ES-I3 (cell line): ENCODE measurements around the gene OSTM1.
"Not testable (repeated sequence)": the region's sequence is repeated elsewhere in the genome, so short reads cannot be mapped to it uniquely, and the experiment has no call there.

Experiments
- H3K36me3 ChIP-seq: 2 replicates; pipeline ENCODE4 v1.6.1; 2013; ENCODE audit warnings: mild to moderate bottlenecking, low read length, control low read depth, moderate library complexity; ENCODE audit not compliant: insufficient read depth
- H3K4me1 ChIP-seq: 2 replicates; pipeline ENCODE4 v1.6.1; 2013; ENCODE audit warnings: mild to moderate bottlenecking, control low read depth, low read length; ENCODE audit not compliant: insufficient read depth
- H3K9ac ChIP-seq: 2 replicates; pipeline ENCODE4 v1.6.1; 2013; ENCODE audit warnings: low read depth, mild to moderate bottlenecking, low read length, moderate library complexity
- H3K9me3 ChIP-seq: 2 replicates; pipeline ENCODE4 v1.6.1; 2013; ENCODE audit warnings: mild to moderate bottlenecking, low read length, moderate library complexity; ENCODE audit not compliant: control insufficient read depth, insufficient read depth

The OSTM1 gene

DNA sequence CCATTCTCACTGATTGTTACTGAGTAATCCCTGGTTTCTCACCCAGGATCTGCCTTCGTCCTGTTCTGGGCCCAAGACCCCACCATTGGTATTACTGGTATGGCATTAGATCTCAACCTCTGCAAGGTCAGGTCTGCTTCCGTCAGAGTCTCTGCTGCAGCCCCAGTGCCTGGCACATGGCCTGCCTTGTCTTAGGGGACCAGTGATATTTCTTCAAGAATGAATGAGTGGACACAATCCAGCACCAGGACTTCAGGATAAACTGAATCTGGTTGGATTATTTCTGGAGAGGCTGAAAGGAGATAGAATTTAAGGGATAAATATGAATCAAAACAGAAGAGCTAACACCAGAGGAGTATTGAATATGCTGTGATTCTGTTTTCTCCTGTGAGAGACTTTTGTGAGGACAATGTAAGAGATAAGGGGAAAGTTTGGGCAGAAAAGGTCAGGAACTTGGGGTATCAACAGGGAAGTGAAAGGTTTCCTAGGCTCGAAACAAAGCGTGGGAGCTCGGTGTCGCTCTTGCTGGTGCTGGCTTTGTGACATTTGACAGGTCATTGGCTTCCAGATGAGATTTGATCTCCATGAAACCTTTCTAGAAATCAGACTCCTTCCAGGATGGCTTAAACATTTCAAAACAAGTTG, 53.9 kb downstream of the OSTM1 start:
- Histone ChIP-seq H3K9me3 (peaks cover 12% of the 10 kb centered on the region), H3K9ac (no peak overlapping the region), H3K4me1 (no peaks in the 10 kb centered on the region)

DNA sequence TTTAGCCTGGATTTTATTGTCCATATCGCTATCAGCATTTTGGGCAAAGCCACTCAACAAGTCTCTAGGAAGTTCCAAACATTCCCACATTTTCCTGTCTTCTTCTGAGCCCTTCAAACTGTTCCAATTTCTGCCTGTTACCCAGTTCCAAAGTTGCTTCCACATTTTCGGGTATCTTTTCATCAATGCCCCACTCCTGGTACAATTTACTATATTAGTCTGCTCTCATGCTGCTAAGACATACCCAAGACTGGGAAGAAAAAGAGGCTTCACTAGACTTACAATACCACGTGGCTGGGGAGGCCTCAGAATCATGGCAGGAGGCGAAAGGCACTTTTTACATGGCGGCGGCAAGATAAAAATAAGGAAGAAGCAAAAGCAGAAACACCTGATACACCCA, 58.3 kb downstream of the OSTM1 start:
- H3K36me3 ChIP-seq, H3K4me1 ChIP-seq, H3K9ac ChIP-seq: not testable (repeated sequence)
- H3K9me3 ChIP-seq: peaks cover 15% of the 10 kb centered on the region

More for the DNA sequence above, 53.9 kb downstream of the OSTM1 start:
- no peaks in the 10 kb centered on the region; the same call in 1 of the 2 replicates for H3K36me3 ChIP-seq

DNA sequence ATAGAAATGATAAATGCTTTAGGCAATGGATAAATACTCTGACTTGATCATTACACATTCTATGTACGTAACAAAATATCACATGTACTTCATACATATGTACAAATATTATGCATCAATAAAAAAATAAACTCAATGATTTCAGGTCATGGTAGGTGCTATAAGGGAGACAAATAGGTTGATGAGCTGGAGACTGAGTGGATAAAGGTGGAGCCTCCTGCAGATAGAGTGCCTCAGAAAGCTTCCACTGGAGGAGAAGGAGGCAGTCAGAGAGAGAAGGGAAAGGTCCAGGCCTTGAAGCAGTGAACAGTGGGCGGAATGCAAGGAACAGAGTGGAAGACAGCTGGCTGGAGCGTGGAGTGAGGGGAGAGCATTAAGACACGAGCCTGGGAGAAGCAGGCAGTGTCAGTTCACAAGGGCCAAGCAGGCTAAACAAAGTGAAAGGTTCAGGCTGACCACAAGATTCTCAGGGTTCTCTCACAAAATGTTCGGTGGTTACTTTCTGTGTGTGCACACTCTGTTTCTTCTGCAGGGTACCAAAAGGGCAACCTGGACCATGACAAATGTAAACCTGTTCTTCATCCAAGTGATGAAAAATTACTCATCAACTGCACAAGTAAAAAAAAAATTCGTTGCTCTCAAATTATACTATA, 60.6 kb downstream of the OSTM1 start:
- H3K9me3 ChIP-seq: peaks cover 20% of the 10 kb centered on the region
- H3K9ac ChIP-seq: no peak overlapping the region
- H3K4me1 ChIP-seq: no peaks in the 10 kb centered on the region
- no peaks in the 10 kb centered on the region; the same call in 1 of the 2 replicates for H3K36me3 ChIP-seq

DNA sequence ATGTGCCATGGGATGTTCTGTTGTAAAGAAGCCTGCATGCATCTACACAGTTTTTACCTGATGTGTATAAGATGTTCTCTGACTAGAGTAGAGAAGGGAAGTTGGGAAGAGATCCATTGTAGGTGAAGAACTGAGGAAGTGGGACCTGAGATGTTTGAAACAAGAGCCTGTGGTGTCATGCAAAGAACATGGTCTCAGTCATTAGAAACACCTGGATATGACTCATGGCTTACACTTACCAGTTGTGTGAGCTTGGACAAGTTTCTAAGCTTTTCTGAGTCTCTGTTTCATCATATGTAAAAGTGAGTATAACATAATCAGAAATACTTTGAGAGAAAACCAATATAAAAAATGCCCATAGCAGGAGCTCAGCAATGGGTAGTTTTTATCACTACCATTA, 64.6 kb downstream of the OSTM1 start:
- H3K9ac ChIP-seq: no peak overlapping the region
- H3K9me3 ChIP-seq: peaks cover 11% of the 10 kb centered on the region
- H3K4me1 ChIP-seq: no peaks in the 10 kb centered on the region
- no peaks in the 10 kb centered on the region for H3K36me3 ChIP-seq

DNA sequence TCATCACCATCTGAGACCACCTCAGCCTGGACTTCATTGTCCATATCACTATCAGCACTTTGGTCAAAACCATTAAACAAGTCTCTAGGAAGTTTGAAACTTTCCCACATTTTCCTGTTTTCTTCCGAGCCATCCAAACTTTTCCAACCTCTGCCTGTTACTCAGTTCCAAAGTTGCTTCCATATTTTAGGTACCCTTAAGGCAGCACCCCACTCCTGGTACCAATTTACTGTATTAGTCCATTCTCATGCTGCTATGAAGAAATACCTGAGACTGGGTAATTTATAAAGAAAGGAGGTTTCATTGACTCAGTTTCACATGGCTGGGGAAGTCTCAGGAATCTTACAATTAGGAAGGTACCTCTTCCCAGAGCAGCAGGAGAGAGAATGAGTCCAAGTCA, 65.3 kb downstream of the OSTM1 start:
- H3K9me3 ChIP-seq: peaks cover 11% of the 10 kb centered on the region
- H3K36me3 ChIP-seq, H3K9ac ChIP-seq, H3K4me1 ChIP-seq: not testable (repeated sequence)

DNA sequence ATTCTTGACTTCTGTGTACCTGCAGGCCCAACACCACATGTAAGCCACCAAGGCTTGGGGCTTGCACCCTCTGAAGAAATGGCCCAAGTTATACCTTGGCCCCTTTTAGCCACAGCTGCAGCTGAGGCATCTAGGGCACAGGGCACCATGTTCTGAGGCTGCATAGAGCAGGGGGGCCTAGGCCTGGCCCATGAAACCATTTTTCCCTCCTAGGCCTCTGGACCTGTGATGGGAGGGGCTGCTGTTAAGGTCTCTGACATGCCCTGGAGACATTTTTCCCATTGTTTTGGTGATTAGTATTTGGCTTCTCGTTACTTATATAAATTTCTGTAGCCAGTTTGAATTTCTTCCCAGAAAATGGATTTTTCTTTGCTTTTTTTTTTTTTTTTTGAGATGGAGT, 66.2 kb downstream of the OSTM1 start:
- peaks cover 9% of the 10 kb centered on the region for H3K4me1 ChIP-seq

DNA sequence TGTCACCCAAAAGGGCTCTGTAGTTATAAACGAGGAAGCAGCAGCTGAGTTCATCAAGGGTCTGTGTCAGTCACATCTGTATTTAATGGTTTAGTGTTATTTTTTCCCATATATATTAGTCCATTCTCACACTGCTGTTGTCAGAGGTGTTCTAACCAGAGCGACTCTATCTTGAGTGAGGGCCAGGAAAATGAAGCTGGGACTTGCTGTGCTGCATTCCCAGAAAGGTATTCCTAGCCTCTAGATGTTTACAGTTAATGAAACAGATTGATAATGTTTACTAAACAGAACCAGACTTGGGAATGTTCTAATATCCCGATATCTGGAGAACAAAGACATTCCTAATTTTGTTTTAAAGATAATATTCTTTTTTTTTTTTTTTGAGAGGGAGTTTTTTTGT, 68.6 kb downstream of the OSTM1 start:
- Histone ChIP-seq H3K4me1 (peaks cover 24% of the 10 kb centered on the region), H3K9me3 (peaks cover 11% of the 10 kb centered on the region), H3K36me3 (no peaks in the 10 kb centered on the region), H3K9ac (no peak overlapping the region)

More for the DNA sequence above, 66.2 kb downstream of the OSTM1 start:
- H3K9ac ChIP-seq: no peak overlapping the region
- peaks cover 11% of the 10 kb centered on the region for H3K9me3 ChIP-seq
- H3K36me3 ChIP-seq: no peaks in the 10 kb centered on the region

DNA sequence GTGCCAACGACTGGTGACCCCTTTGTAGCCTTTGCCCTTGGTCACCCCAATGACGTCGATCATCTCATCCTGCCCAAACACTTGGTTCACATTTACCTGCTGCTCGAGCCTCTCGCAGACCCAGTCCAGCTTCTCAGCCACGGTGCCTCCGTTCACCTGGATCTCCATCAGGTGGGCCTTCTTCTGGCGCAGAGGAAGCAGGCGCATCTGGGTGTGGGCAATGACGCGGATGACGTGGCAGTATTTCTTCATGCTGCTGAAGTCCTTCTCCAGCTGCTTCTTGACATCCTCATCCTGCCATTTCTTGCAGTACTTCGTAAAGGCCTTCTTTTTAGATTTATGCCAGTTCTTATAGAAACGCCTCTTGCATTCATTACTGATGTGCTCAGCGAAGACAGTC, 69.7 kb downstream of the OSTM1 start:
- Histone ChIP-seq H3K9ac (no peak overlapping the region), H3K9me3 (peaks cover 9% of the 10 kb centered on the region), H3K36me3 (no peaks in the 10 kb centered on the region), H3K4me1 (peaks cover 25% of the 10 kb centered on the region)

DNA sequence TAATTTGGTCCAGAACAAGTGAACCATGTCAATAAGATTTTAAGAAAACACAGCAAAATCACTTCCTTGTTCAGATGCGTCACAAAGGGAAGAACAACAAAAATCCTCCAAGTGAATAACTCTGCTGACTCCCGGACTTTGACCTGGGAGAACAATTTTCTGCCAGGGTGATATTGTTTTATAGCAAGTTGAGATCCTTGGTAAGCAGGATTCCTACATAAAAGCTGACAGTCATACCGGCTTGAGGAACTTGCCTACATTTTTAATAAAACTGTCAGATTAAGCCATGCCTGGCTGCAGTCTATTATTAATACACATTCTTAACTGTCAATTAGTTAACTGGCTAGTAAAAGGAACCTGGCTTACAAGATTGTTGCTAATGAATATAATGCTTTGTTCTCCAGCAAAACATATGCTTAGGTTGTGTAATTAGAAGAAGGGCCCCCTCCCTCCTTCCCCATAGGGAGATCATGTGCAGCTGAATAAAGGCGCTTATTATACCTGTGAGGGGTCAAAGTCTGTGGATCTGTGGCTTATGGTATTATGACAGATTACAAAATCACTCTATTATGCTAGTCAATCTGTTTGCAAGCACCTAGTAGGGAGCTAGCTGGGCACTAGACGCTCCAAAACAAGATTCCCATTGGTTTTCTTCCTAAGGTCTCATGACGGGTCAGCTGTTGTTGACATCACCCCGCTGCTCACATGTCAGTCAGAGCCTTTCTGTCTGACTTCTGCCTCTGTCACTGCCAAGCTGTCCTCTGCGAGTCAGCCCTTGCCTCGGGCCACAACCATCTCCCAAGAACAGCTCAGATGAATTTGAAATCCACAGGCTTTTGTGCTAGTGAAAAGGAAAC, 71.9 kb downstream of the OSTM1 start:
- Histone ChIP-seq H3K4me1 (peaks cover 37% of the 10 kb centered on the region), H3K9me3 (no peaks in the 10 kb centered on the region), H3K36me3 (no peaks in the 10 kb centered on the region), H3K9ac (no peak overlapping the region)

DNA sequence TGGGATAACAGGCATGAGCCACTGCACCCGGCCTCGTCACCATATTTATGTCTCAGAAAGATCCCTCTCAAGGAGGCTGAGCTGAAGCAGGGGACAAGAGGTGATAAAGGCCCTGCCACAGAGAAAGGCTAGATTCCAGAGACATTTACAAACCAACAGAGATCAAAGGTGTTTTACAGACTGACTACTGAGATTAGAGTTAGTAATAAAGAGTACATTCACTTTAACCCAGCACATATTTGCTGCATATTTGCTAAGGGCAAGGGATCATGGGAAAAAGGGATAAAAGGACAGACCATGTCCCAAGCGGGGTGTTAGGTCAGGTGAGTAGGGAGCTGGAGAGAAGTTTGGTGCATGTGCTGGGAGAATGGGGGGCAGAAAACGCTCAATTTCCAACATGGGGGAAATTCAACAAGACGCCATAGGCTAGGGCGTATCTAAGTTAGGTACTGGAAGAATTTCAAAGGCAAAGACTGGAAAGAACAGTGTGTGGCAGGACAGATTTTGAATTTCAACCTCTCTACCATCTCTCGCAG, 72.8 kb downstream of the OSTM1 start:
- H3K9ac ChIP-seq: no peak overlapping the region
- H3K36me3 ChIP-seq: no peaks in the 10 kb centered on the region
- H3K9me3 ChIP-seq: no peaks in the 10 kb centered on the region
- H3K4me1 ChIP-seq: peaks cover 37% of the 10 kb centered on the region

DNA sequence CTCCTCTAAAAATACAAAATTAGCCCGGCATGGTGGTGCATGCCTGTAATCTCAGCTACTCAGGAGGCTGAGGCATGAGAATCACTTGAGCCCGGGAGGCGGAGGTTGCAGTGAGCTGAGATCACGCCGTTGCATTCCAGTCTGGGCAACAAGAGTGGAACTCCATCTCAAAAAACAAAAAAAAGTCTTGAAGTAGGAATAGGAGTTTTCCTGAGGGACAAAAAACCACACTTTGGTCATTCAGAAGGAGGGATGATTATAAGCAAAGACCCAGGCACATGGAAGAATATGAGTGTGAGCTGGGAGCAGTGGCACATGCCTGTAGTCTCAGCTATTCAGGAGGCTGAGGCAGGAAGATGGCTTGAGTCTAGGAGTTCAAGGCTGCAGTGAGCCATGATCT, 74.3 kb downstream of the OSTM1 start:
- not testable (repeated sequence) for H3K36me3 ChIP-seq, H3K9me3 ChIP-seq, H3K9ac ChIP-seq
- H3K4me1 ChIP-seq: peaks cover 37% of the 10 kb centered on the region

DNA sequence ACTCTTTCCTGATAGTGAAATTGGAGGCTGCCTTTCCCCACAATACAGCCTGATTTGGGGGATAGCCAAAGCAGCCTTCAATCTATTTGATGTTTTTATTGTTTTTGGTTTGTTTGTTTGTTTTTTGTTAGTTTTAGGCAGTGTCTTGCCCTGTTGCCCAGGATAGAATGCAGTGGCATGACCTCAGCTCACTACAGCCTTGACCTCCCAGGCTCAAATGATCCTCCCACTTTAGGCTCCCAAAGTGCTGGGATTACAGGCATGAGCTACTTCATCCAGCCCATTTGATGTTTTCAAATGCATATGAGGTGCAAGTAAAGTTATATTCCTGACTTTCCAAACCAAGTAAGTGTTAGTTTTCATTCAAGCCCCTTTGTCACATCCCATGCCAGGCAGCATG, 75.2 kb downstream of the OSTM1 start:
- Histone ChIP-seq H3K9ac (no peak overlapping the region), H3K36me3 (no peaks in the 10 kb centered on the region), H3K4me1 (peaks cover 37% of the 10 kb centered on the region), H3K9me3 (no peaks in the 10 kb centered on the region)

DNA sequence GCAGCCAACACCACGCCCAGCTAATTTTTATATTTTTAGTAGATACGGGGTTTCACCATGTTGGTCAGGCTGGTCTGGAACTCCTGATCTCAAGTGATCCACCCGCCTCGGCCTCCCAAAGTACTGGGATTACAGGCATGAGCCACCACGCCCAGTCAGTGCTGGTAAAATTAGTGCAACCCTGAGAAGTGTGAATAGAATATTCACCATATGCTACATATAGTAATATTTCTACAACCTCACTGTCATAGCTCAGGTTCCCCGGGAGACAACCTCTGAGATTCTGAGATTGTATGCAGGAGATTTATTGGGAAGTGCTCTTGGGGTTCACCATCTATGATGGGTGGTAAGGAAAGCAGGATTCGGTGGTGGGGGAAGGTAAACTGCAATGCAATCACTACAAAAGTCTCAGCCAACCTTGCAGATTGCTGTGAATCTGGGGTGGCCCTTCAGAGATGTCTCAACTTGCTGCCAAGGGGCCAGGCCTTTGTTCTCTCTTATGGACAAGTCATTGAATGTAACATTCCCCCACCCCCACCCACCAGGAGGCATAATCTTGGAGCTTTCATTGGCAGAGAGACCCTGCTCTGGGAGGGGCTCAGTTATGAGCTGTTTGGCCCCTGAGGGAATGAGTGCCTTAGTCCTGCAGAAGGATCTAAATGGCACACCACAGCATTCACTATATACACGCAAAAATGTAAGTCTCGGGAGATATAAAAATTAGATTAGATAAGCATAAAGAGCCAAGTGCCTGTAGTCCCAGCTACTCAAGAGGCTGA, 82.6 kb downstream of the OSTM1 start:
- peaks cover 43% of the 10 kb centered on the region for H3K4me1 ChIP-seq
- H3K36me3 ChIP-seq: no peaks in the 10 kb centered on the region
- H3K9ac ChIP-seq: no peak overlapping the region
- H3K9me3 ChIP-seq: no peaks in the 10 kb centered on the region
